Hepatocyte (in vitro differentiated cells): Measurements from ENCODE around the gene CAP2. TPM values are rescaled to one million over a fixed set of nuclear protein-coding genes. Genes with fewer than 3 reads are reported as not detected.

Source experiments
- DNase-seq: peaks from one replicate; pipeline ENCODE4 v3.0.0-alpha.2; 2016; ENCODE audit warnings: low spot score
- H2AFZ ChIP-seq: fragments of 200-600 bp; sonication (generic); 2 replicates; pipeline ENCODE4 v1.6.0; 2016; ENCODE audit warnings: antibody characterized with exemption, mild to moderate bottlenecking
- H3K27ac ChIP-seq: fragments of 200-600 bp; sonication (generic); 2 replicates; pipeline ENCODE4 v1.5.1; 2016; ENCODE audit warnings: mild to moderate bottlenecking
- H3K27me3 ChIP-seq: fragments of 200-600 bp; sonication (generic); 2 replicates; pipeline ENCODE4 v1.6.1; 2016
- H3K36me3 ChIP-seq: fragments of 200-600 bp; sonication (generic); replicated peaks from 2 replicates; pipeline ENCODE4 v1.5.1; 2016; ENCODE audit warnings: low read depth; ENCODE audit not compliant: insufficient read depth
- H3K4me1 ChIP-seq: fragments of 200-600 bp; sonication (generic); 2 replicates; pipeline ENCODE4 v1.5.1; 2016; ENCODE audit warnings: mild to moderate bottlenecking, moderate library complexity; ENCODE audit not compliant: insufficient read depth
- H3K4me2 ChIP-seq: fragments of 200-600 bp; sonication (generic); 2 replicates; pipeline ENCODE4 v1.6.0; 2016
- H3K4me3 ChIP-seq: fragments of 200-600 bp; sonication (generic); 2 replicates; pipeline ENCODE4 v1.5.1; 2016; ENCODE audit warnings: mild to moderate bottlenecking
- H3K79me2 ChIP-seq: fragments of 200-600 bp; sonication (generic); 2 replicates; pipeline ENCODE4 v1.6.0; 2017; ENCODE audit warnings: mild to moderate bottlenecking
- H3K9me2 ChIP-seq: fragments of 200-600 bp; sonication (generic); replicated peaks from 2 replicates; pipeline ENCODE4 v1.6.0; 2017; ENCODE audit warnings: mild to moderate bottlenecking; ENCODE audit not compliant: insufficient read depth
- H3K9me3 ChIP-seq: fragments of 200-600 bp; sonication (generic); 2 replicates; pipeline ENCODE4 v1.5.1; 2016; ENCODE audit warnings: low read depth, mild to moderate bottlenecking
- H4K20me1 ChIP-seq: fragments of 200-600 bp; sonication (generic); 2 replicates; pipeline ENCODE4 v1.6.0; 2016; ENCODE audit warnings: mild to moderate bottlenecking; ENCODE audit not compliant: insufficient read depth, poor library complexity, severe bottlenecking
- EZH2 ChIP-seq: fragments of 200-600 bp; sonication (generic); IDR thresholded peaks from 2 replicates; pipeline ENCODE4 v1.6.1; 2016; ENCODE audit warnings: antibody characterized with exemption, mild to moderate bottlenecking, borderline replicate concordance
- EZH2phosphoT487 ChIP-seq: fragments of 200-600 bp; sonication (generic); IDR thresholded peaks from one replicate; pipeline ENCODE4 v1.6.1; 2018; ENCODE audit warnings: antibody characterized with exemption, mild to moderate bottlenecking, low read depth, moderate library complexity; ENCODE audit not compliant: unreplicated experiment, severe bottlenecking
- WGBS: methylation state at CpG from one replicate; pipeline ENCODE4 v1.1.6; 2016; ENCODE audit warnings: low lambda C conversion rate; ENCODE audit errors: missing lambda C conversion rate; 5-methylcytosine and 5-hydroxymethylcytosine counted together
- polyA plus RNA-seq: library from polyadenylated mRNA; unstranded; fragments of >200 nt; fragmentation: Nextera tagmentation; extraction: Ambion mirVana; gene quantifications from 2 replicates; pipeline ENCODE4 v1.2.1, GENCODE V29; 2016
- total RNA-seq: library from RNA; depleted of rRNA; stranded (reverse); fragments of >200 nt; gene quantifications from 2 replicates; pipeline ENCODE4 v1.2.3, GENCODE V29; 2014
- TF ChIP-seq, protein P1 (sequence below): fragments of 200-600 bp; sonication (generic); IDR thresholded peaks from 2 replicates; pipeline ENCODE4 v1.5.1; 2016; ENCODE audit warnings: antibody characterized with exemption, mild to moderate bottlenecking; ENCODE audit not compliant: poor library complexity

CAP2 gene, protein sequence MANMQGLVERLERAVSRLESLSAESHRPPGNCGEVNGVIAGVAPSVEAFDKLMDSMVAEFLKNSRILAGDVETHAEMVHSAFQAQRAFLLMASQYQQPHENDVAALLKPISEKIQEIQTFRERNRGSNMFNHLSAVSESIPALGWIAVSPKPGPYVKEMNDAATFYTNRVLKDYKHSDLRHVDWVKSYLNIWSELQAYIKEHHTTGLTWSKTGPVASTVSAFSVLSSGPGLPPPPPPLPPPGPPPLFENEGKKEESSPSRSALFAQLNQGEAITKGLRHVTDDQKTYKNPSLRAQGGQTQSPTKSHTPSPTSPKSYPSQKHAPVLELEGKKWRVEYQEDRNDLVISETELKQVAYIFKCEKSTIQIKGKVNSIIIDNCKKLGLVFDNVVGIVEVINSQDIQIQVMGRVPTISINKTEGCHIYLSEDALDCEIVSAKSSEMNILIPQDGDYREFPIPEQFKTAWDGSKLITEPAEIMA
- total RNA-seq, result 6.5 and 8.1 TPM in 2 replicates
- polyA plus RNA-seq, result 8.7 and 13.5 TPM in 2 replicates

DNA sequence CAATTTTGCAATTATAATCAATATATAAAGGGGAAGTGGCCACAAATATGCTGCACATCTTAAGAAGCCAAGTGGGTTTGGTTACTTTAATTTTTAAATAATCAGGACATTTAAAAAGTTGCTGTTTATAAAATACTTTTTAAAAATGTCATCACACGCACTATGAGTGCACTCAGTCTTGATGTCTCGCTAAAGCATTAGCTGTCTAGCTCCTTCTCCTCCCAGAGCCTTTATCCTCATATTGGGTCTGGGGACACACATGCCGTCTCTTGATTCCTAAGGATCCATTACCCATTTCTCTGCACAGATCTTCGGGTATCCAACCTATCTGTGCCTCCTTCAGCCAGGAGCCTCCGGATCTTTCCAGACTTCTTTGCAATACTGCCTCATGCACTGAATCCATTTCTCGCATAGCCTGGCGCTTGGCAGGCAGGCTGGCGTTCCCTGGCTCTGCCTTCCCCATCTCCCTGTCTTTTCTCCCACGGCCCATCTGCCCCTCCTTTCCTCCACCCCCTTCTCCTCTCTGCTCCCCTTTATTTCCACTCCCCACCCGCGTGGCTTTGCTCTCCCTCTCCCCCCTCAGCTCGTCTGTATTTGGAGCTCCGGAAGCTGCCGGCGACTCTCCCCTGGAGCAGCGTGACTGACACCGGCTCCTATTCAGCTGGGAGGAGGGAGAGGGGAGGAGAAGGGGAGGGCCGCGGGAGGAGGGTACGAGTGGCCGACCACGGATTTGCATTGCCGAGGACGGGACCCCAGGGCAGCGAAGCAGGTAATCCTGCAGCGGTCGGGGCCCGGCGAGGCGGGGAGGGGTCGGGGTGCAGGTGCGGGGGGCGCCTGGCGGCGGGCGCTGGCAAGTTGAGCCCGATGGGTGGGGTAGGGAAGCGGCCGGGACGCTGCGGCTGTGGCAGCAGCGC is at the start of gene CAP2:
Gene CAP2 (plus strand): TSS at position 618 of the 914 bp plus-strand sequence. CDS start 27,961 bp downstream, outside the sequence.
- H3K9me3 ChIP-seq, result no peaks in the 10 kb centered on the region
- H4K20me1 ChIP-seq, result no peaks in the 10 kb centered on the region
- peak within 1 kb of the TSS; percentile 73 for H3K4me3 ChIP-seq
- peak within 1 kb of the TSS; percentile 69 for H2AFZ ChIP-seq
- H3K27ac ChIP-seq, result peak within 1 kb of the TSS; percentile 92
- TF ChIP-seq, protein P1, sequence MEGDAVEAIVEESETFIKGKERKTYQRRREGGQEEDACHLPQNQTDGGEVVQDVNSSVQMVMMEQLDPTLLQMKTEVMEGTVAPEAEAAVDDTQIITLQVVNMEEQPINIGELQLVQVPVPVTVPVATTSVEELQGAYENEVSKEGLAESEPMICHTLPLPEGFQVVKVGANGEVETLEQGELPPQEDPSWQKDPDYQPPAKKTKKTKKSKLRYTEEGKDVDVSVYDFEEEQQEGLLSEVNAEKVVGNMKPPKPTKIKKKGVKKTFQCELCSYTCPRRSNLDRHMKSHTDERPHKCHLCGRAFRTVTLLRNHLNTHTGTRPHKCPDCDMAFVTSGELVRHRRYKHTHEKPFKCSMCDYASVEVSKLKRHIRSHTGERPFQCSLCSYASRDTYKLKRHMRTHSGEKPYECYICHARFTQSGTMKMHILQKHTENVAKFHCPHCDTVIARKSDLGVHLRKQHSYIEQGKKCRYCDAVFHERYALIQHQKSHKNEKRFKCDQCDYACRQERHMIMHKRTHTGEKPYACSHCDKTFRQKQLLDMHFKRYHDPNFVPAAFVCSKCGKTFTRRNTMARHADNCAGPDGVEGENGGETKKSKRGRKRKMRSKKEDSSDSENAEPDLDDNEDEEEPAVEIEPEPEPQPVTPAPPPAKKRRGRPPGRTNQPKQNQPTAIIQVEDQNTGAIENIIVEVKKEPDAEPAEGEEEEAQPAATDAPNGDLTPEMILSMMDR, result no peak
- TF ChIP-seq EZH2 (no peak), EZH2phosphoT487 (no peak)
- peaks cover 8% of the 10 kb centered on the region for H3K4me1 ChIP-seq
- peak within 1 kb of the TSS; percentile 83 for H3K4me2 ChIP-seq
- peak; percentile 82 for DNase-seq
- H3K27me3 ChIP-seq, result no peaks in the 10 kb centered on the region
- WGBS, result 6% methylated on average over 17 of the region's 42 CpGs
- no peaks in the 10 kb centered on the region for H3K36me3 ChIP-seq
- H3K79me2 ChIP-seq, result peaks cover 25% of the 10 kb centered on the region
- H3K9me2 ChIP-seq, result no peaks in the 10 kb centered on the region

DNA sequence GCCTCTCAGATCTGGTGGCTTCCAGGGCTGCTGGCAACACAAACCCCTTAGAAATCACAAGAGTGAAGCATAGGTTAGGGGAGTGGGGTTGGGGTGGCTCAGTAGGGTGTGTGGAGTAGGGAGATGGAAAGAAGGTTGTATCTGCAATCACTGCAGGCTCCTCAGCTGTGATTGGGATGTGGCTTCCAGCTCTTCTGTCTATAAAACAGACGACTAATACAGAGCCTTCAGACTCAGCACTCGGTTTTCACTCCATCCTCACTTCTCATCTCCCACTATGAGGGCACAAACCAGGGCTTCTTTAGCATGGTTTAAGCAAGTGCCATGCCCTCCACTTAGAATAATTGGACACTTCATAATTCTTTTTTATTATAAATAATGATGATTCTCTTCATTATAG is 46.4 kb upstream of the CAP2 start:
- Histone ChIP-seq H3K36me3 (no peaks in the 10 kb centered on the region), H3K4me3 (no peak overlapping the region), H3K4me1 (no peaks in the 10 kb centered on the region), H3K9me2 (no peaks in the 10 kb centered on the region), H3K27ac (no peak overlapping the region), H3K79me2 (no peaks in the 10 kb centered on the region), H3K9me3 (no peaks in the 10 kb centered on the region), H3K4me2 (no peak overlapping the region), H2AFZ (no peak overlapping the region), H3K27me3 (no peaks in the 10 kb centered on the region), H4K20me1 (no peaks in the 10 kb centered on the region)
- DNase-seq, result no peak
- TF ChIP-seq EZH2, result no peak
- TF ChIP-seq EZH2phosphoT487, result no peak
- TF ChIP-seq, protein P1, result no peak
- 60% methylated on average over 2 of the region's 2 CpGs for WGBS

DNA sequence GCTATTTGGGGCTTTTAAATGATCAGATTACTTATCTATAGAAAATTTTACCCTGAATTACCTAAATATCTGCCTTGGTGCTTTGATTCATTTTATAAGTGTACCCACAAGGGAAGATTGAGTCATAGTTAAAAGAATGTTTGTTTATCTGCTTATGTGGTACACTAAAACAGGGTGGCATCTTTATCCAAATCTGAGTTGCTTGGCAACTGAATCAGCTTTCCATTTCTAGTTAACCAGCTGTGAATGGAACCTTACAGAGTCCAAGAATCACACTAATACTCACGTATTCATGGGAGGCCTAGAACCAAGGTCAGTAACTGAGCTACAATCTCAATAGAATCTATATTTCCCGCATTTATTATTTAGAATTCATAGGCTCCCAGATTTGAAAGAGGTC is 44.0 kb upstream of the CAP2 start:
- no peak for DNase-seq
- no peaks in the 10 kb centered on the region for H4K20me1 ChIP-seq
- no peaks in the 10 kb centered on the region for H3K27me3 ChIP-seq
- no peak overlapping the region for H3K4me3 ChIP-seq
- no peak overlapping the region for H3K27ac ChIP-seq
- TF ChIP-seq, protein P1, result no peak
- TF ChIP-seq EZH2phosphoT487 (no peak), EZH2 (no peak)
- no peaks in the 10 kb centered on the region for H3K9me2 ChIP-seq
- H3K4me1 ChIP-seq, result no peaks in the 10 kb centered on the region
- no peaks in the 10 kb centered on the region for H3K9me3 ChIP-seq
- H3K36me3 ChIP-seq, result no peaks in the 10 kb centered on the region
- WGBS, result 80% methylated on average over 2 of the region's 2 CpGs
- H2AFZ ChIP-seq, result no peak overlapping the region
- H3K79me2 ChIP-seq, result no peaks in the 10 kb centered on the region
- H3K4me2 ChIP-seq, result no peak overlapping the region
